Endothelial cell of umbilical vein (primary cell): ENCODE data around the gene SH3TC2. TPM values are rescaled to one million over a fixed set of nuclear protein-coding genes. Genes with fewer than 3 reads are reported as not detected.

ENCODE experiments used
- BruUV-seq: library from RNA; stranded (reverse); fragments of 400-500 nt; replicated peaks from 2 replicates; lab custom pipeline; 2021; lab: Mats Ljungman, UMichigan
- CTCF ChIA-PET: fragments of 300-600, 350-600 bp; sonication (Branson Sonifier 250); formaldehyde crosslinking; loops from one replicate; lab custom pipeline; 2021; ENCODE audit warnings: antibody characterized with exemption, inconsistent platforms; lab: Charles Lee
- POLR2A ChIA-PET: fragments of 300-600, 350-600 bp; sonication (Branson Sonifier 250); formaldehyde crosslinking; loops from one replicate; lab custom pipeline; 2021; ENCODE audit warnings: antibody characterized with exemption, inconsistent platforms; lab: Charles Lee
- DNase-seq: peaks from one replicate; pipeline ENCODE4 v3.0.0-alpha.2; 2011; ENCODE audit warnings: low read depth, low spot score
- FAIRE-seq: peaks from 2 replicates; lab custom pipeline; 2011; peaks lifted over from hg19 to GRCh38; lab: Jason Lieb, UNC
- H2AFZ ChIP-seq: 2 replicates; pipeline ENCODE4 v1.6.0; 2012; ENCODE audit warnings: low read depth, low read length, control low read depth, inconsistent platforms
- H3K27ac ChIP-seq: 2 replicates; pipeline ENCODE4 v1.5.1; 2011; ENCODE audit warnings: low read depth, mild to moderate bottlenecking, control low read depth, low read length, moderate library complexity; ENCODE audit not compliant: insufficient read depth
- H3K27me3 ChIP-seq, 2 experiments: 2 replicates each; pipeline versions ENCODE4 v1.6.0 to v1.6.1; 2011; ENCODE audit warnings: low read length in 2 of 2, mixed read lengths in 1 of 2; ENCODE audit not compliant: control insufficient read depth in 2 of 2, insufficient read depth in 2 of 2
- H3K36me3 ChIP-seq, 2 experiments: 2 replicates in 1 of 2; 3 replicates in 1 of 2; pipeline ENCODE4 v1.5.1; 2011; ENCODE audit warnings: low read length in 2 of 2, mild to moderate bottlenecking in 1 of 2, moderate library complexity in 1 of 2; ENCODE audit not compliant: control insufficient read depth in 2 of 2, insufficient read depth in 2 of 2; ENCODE audit errors: extremely low read depth in 1 of 2
- H3K4me1 ChIP-seq: 3 replicates; pipeline ENCODE4 v1.5.1; 2011; ENCODE audit warnings: mild to moderate bottlenecking, low read length; ENCODE audit not compliant: control insufficient read depth, insufficient read depth; ENCODE audit errors: extremely low read depth
- H3K4me2 ChIP-seq: 2 replicates; pipeline ENCODE4 v1.6.1; 2011; ENCODE audit warnings: low read length, control low read depth, mixed read lengths; ENCODE audit not compliant: insufficient read depth
- H3K4me3 ChIP-seq, 3 experiments: fragments of 200-600 bp in 1 of 3; sonication (generic), shearing (Covaris generic) in 1 of 3; replicated peaks in 1 of 3; 2 replicates each; pipeline ENCODE4 v1.5.1; 2011 to 2016; ENCODE audit warnings: control low read depth in 3 of 3, low read length in 3 of 3, mild to moderate bottlenecking in 2 of 3, inconsistent platforms in 1 of 3, low read depth in 1 of 3, moderate library complexity in 1 of 3; ENCODE audit not compliant: insufficient read depth in 1 of 3
- H3K79me2 ChIP-seq: 2 replicates; pipeline ENCODE4 v1.6.0; 2012; ENCODE audit warnings: low read length, inconsistent platforms; ENCODE audit not compliant: control insufficient read depth, insufficient read depth
- H3K9ac ChIP-seq: replicated peaks from 2 replicates; pipeline ENCODE3; 2011; ENCODE audit warnings: low read length, control low read depth; ENCODE audit not compliant: insufficient read depth; ENCODE audit errors: extremely low read depth
- H3K9me1 ChIP-seq: replicated peaks from 3 replicates; pipeline ENCODE4 v1.6.0; 2011; ENCODE audit warnings: mild to moderate bottlenecking, low read length; ENCODE audit not compliant: control insufficient read depth, insufficient read depth; ENCODE audit errors: extremely low read depth
- H3K9me3 ChIP-seq: replicated peaks from 2 replicates; pipeline ENCODE4 v1.5.1; 2012; ENCODE audit warnings: low read length, inconsistent platforms; ENCODE audit not compliant: control insufficient read depth, insufficient read depth
- H4K20me1 ChIP-seq: replicated peaks from 2 replicates; pipeline ENCODE3; 2011; ENCODE audit warnings: mild to moderate bottlenecking, low read length; ENCODE audit not compliant: control insufficient read depth, insufficient read depth; ENCODE audit errors: extremely low read depth
- CTCF ChIP-seq, 2 donors: IDR thresholded peaks; 1 replicate in 1 of 2; 2 replicates in 1 of 2; pipeline ENCODE4 v1.5.1; 2011; ENCODE audit warnings: low read length in 2 of 2, mild to moderate bottlenecking in 2 of 2, moderate library complexity in 2 of 2, control low read depth in 1 of 2, inconsistent platforms in 1 of 2, low read depth in 1 of 2; ENCODE audit not compliant: insufficient read depth in 1 of 2; ENCODE audit errors: extremely low read depth in 1 of 2
- EZH2 ChIP-seq: IDR thresholded peaks from 2 replicates; pipeline ENCODE4 v1.6.1; 2012; ENCODE audit warnings: borderline replicate concordance, low read depth, mild to moderate bottlenecking, moderate library complexity, low read length, inconsistent platforms; ENCODE audit not compliant: severe bottlenecking
- FOS ChIP-seq: IDR thresholded peaks from 2 replicates; pipeline ENCODE4 v1.6.1; 2011; ENCODE audit warnings: mild to moderate bottlenecking, low read length, moderate library complexity, borderline replicate concordance; ENCODE audit not compliant: insufficient read depth
- GATA2 ChIP-seq: IDR thresholded peaks from 2 replicates; pipeline ENCODE4 v1.7.0; 2011; ENCODE audit warnings: low read depth, mild to moderate bottlenecking, moderate library complexity, mixed read lengths, low read length; ENCODE audit not compliant: insufficient read length, insufficient read depth
- JUN ChIP-seq: IDR thresholded peaks from 2 replicates; pipeline ENCODE4 v1.6.1; 2011; ENCODE audit warnings: borderline replicate concordance, low read depth; ENCODE audit not compliant: insufficient read length, insufficient read depth
- MAX ChIP-seq: IDR thresholded peaks from 2 replicates; pipeline ENCODE4 v1.6.1; 2011; ENCODE audit not compliant: insufficient read depth, insufficient read length
- MYC ChIP-seq: IDR thresholded peaks from one replicate; pipeline ENCODE4 v1.6.1; 2011; ENCODE audit warnings: mild to moderate bottlenecking, low read depth, low read length
- POLR2A ChIP-seq: IDR thresholded peaks from 2 replicates; pipeline ENCODE4 v1.6.1; 2012; ENCODE audit warnings: low read depth, mild to moderate bottlenecking, control low read depth, low read length
- POLR2AphosphoS5 ChIP-seq: IDR thresholded peaks from 2 replicates; pipeline ENCODE4 v1.6.1; 2012; ENCODE audit warnings: low read depth, mild to moderate bottlenecking, control low read depth, low read length, moderate library complexity; ENCODE audit not compliant: insufficient read depth
- dilution Hi-C: fragments of 300-500 bp; cut with MboI; formaldehyde crosslinking; loops from one replicate; pipeline ENCODE4 v1.15.0; 2019; ENCODE audit warnings: low sequenced_read_pairs; ENCODE audit not compliant: extremely low pct_ligation_motif_present
- intact Hi-C: fragments of 100-400 bp; cut with micrococcal nuclease; formaldehyde crosslinking; loops from one replicate; pipeline ENCODE4 v1.10.0; 2022
- polyA plus RNA-seq, 4 experiments: library from polyadenylated mRNA; depleted of rRNA in 3 of 4; stranded (reverse) in 3 of 4; unstranded in 1 of 4; fragments of >200 nt; gene quantifications; 2 replicates each; pipeline versions ENCODE4 v1.2.1 to v1.2.3, GENCODE V29; 2011 to 2012; ENCODE audit warnings: missing spikeins in 1 of 4
- total RNA-seq: library from RNA; stranded (reverse); gene quantifications from 2 replicates; pipeline ENCODE4 v1.2.3, GENCODE V29; 2021

SH3TC2 gene
- total and polyA plus RNA-seq, 2 donors (not counting 3 experiments of a cell fraction or from before 2014, with no cell fraction given): 0.91 to 4.3 TPM

- Histone ChIP-seq H3K4me2 (no peak overlapping the region), H3K36me3 (no peaks in the 10 kb centered on the region), H3K4me1 (peaks cover 50% of the 10 kb centered on the region), H3K27ac (peak overlapping the region; percentile 66), H3K9ac (no peak overlapping the region), H4K20me1 (no peaks in the 10 kb centered on the region), H3K79me2 (no peaks in the 10 kb centered on the region), H3K9me1 (no peaks in the 10 kb centered on the region), H3K4me3 (no peak overlapping the region), H3K27me3 (no peaks in the 10 kb centered on the region), H3K9me3 (no peaks in the 10 kb centered on the region), H2AFZ (peak overlapping the region; percentile 56)
- no TSS peak for BruUV-seq
- ChIA-PET CTCF (interaction anchor here (1.3 to 9.6 kb wide), 7 partner anchors 35 to 305 kb away, joined by 5 to 278 read pairs (median 69); no protein-coding TSS in a partner anchor), POLR2A (no interaction called here)
- TF ChIP-seq EZH2: no peak
- DNase-seq (no peak), FAIRE-seq (no peak)
- dilution Hi-C loops (no loop called here), intact Hi-C loops (loop anchor here (5.0 to 10.0 kb wide), 3 partner anchors 189 to 851 kb away; no protein-coding TSS in a partner anchor)
Measured at GRCh38 chr5:149037817-149038216, 25.0 kb downstream of the SH3TC2 start.

- no TSS peak for BruUV-seq
- no peaks in the 10 kb centered on the region for H3K9me1 ChIP-seq
- dilution Hi-C loops: no loop called here
- H3K4me1 ChIP-seq: peaks cover 50% of the 10 kb centered on the region
- POLR2A ChIA-PET: interaction anchor here (1.1 kb wide), 1 partner anchor 78 kb away, joined by 3 read pairs; no protein-coding TSS in a partner anchor
- H3K36me3 ChIP-seq: no peaks in the 10 kb centered on the region
- H2AFZ ChIP-seq: no peak overlapping the region
- no peak for FAIRE-seq
- no peak overlapping the region for H3K9ac ChIP-seq
- DNase-seq: no peak
- CTCF ChIA-PET: interaction anchor here (0.6 to 9.6 kb wide), 22 partner anchors 11 to 324 kb away, joined by 3 to 278 read pairs (median 13); no protein-coding TSS in a partner anchor
- H4K20me1 ChIP-seq: no peaks in the 10 kb centered on the region
- no peak overlapping the region for H3K4me3 ChIP-seq
- H3K79me2 ChIP-seq: no peaks in the 10 kb centered on the region
- H3K27me3 ChIP-seq: no peaks in the 10 kb centered on the region
- no peak overlapping the region for H3K27ac ChIP-seq
- H3K9me3 ChIP-seq: no peaks in the 10 kb centered on the region
- intact Hi-C loops: loop anchor here (5.0 to 10.0 kb wide), 3 partner anchors 190 to 850 kb away; no protein-coding TSS in a partner anchor
- peak overlapping the region; percentile 21 for H3K4me2 ChIP-seq
- TF ChIP-seq MYC (no peak), JUN (no peak), CTCF (IDR thresholded peaks at IDR 0.05; ENCODE audit: extremely low read depth in 1 of 2, insufficient read depth in 1 of 2, low read depth in 1 of 2, low read length in 2 of 2) (no peak), FOS (peak; percentile 48), POLR2A (no peak), EZH2 (no peak), MAX (no peak), POLR2AphosphoS5 (no peak), GATA2 (peak; percentile 12)
Measured at GRCh38 chr5:149036970-149037369, 25.9 kb downstream of the SH3TC2 start.
